Neuronal stem cell (in vitro differentiated cells): ENCODE measurements around the gene HOXA5.
A peak's percentile ranks its signal among the peaks of the same experiment; 100 is the strongest.

Experiments used
- DNase-seq: peaks from one replicate; pipeline ENCODE4 v3.0.0-alpha.2; 2013; ENCODE audit warnings: low spot score
- H2AFZ ChIP-seq: one replicate; pipeline ENCODE4 v1.6.1; 2013; ENCODE audit warnings: mild to moderate bottlenecking, low read length, inconsistent platforms
- H2AK5ac ChIP-seq: 2 replicates; pipeline ENCODE4 v1.6.1; 2013; ENCODE audit warnings: low read depth, mild to moderate bottlenecking, inconsistent platforms, low read length, moderate library complexity, mixed read lengths
- H2BK120ac ChIP-seq: 2 replicates; pipeline ENCODE4 v1.6.1; 2013; ENCODE audit warnings: low read depth, mild to moderate bottlenecking, inconsistent platforms, low read length, moderate library complexity, mixed read lengths
- H2BK12ac ChIP-seq: one replicate; pipeline ENCODE4 v1.6.1; 2013; ENCODE audit warnings: low read length, inconsistent platforms
- H2BK15ac ChIP-seq: 2 replicates; pipeline ENCODE4 v1.6.1; 2013; ENCODE audit warnings: mild to moderate bottlenecking, low read length, inconsistent platforms, mixed read lengths
- H2BK5ac ChIP-seq: one replicate; pipeline ENCODE4 v1.6.1; 2013; ENCODE audit warnings: inconsistent platforms, mild to moderate bottlenecking, low read length, moderate library complexity
- H3K14ac ChIP-seq: one replicate; pipeline ENCODE4 v1.6.1; 2013; ENCODE audit warnings: low read length, inconsistent platforms
- H3K18ac ChIP-seq: 2 replicates; pipeline ENCODE4 v1.6.1; 2013; ENCODE audit warnings: low read length, inconsistent platforms
- H3K23ac ChIP-seq: 2 replicates; pipeline ENCODE4 v1.6.1; 2013; ENCODE audit warnings: low read depth, mild to moderate bottlenecking, mixed read lengths, low read length, inconsistent platforms; ENCODE audit not compliant: poor library complexity
- H3K27ac ChIP-seq: replicated peaks from 3 replicates; pipeline ENCODE4 v1.5.1; 2013; ENCODE audit warnings: low read length, inconsistent platforms
- H3K27me3 ChIP-seq, 3 experiments: 2 replicates each; pipeline ENCODE4 v1.6.1; 2013; ENCODE audit warnings: low read length in 3 of 3, mild to moderate bottlenecking in 2 of 3, inconsistent platforms in 1 of 3, low read depth in 1 of 3, mixed read lengths in 1 of 3, moderate library complexity in 1 of 3; ENCODE audit not compliant: control insufficient read depth in 3 of 3, insufficient read depth in 3 of 3
- H3K36me3 ChIP-seq, 2 donors: replicated peaks in 1 of 2; 2 replicates each; pipeline ENCODE4 v1.6.1; 2013; ENCODE audit warnings: low read length in 2 of 2; ENCODE audit not compliant: control insufficient read depth in 2 of 2, insufficient read depth in 2 of 2
- H3K4ac ChIP-seq: 2 replicates; pipeline ENCODE4 v1.6.1; 2013; ENCODE audit warnings: inconsistent platforms, mild to moderate bottlenecking, low read length, moderate library complexity
- H3K4me1 ChIP-seq, 2 donors: 1 replicate in 1 of 2; 2 replicates in 1 of 2; pipeline ENCODE4 v1.6.1; 2013; ENCODE audit warnings: low read length in 2 of 2, low read depth in 1 of 2; ENCODE audit not compliant: control insufficient read depth in 2 of 2, insufficient read depth in 1 of 2
- H3K4me2 ChIP-seq: one replicate; pipeline ENCODE4 v1.6.1; 2013; ENCODE audit warnings: mild to moderate bottlenecking, low read length, inconsistent platforms; ENCODE audit not compliant: insufficient read depth, poor library complexity, severe bottlenecking
- H3K4me3 ChIP-seq, 2 donors: 2 replicates each; pipeline ENCODE4 v1.5.1; 2013; ENCODE audit warnings: low read length in 2 of 2, mild to moderate bottlenecking in 2 of 2, inconsistent platforms in 1 of 2, moderate library complexity in 1 of 2
- H3K79me1 ChIP-seq: one replicate; pipeline ENCODE4 v1.6.1; 2013; ENCODE audit warnings: low read depth, mild to moderate bottlenecking, inconsistent platforms, low read length, moderate library complexity
- H3K9ac ChIP-seq: one replicate; pipeline ENCODE4 v1.6.1; 2013; ENCODE audit warnings: mild to moderate bottlenecking, low read depth, low read length, inconsistent platforms; ENCODE audit not compliant: poor library complexity
- H3K9me3 ChIP-seq, 2 donors: replicated peaks in 1 of 2; 2 replicates each; pipeline versions ENCODE3 to v1.6.1; 2013; ENCODE audit warnings: low read length in 2 of 2, mild to moderate bottlenecking in 2 of 2, inconsistent platforms in 1 of 2, low read depth in 1 of 2, mixed read lengths in 1 of 2, moderate library complexity in 1 of 2; ENCODE audit not compliant: control insufficient read depth in 2 of 2, insufficient read depth in 1 of 2
- H4K8ac ChIP-seq: one replicate; pipeline ENCODE4 v1.6.1; 2013; ENCODE audit warnings: low read depth, mild to moderate bottlenecking, inconsistent platforms, low read length, moderate library complexity
- H4K91ac ChIP-seq: one replicate; pipeline ENCODE4 v1.6.1; 2013; ENCODE audit warnings: low read length, low read depth, mild to moderate bottlenecking, inconsistent platforms; ENCODE audit not compliant: poor library complexity
- WGBS, 2 donors: extraction: QIAGEN DNeasy Blood & Tissue Kit; methylation state at CpG; one replicate each; pipeline ENCODE4 v1.1.7; 2013; ENCODE audit warnings: missing lambda C conversion rate in 2 of 2, mixed read lengths in 1 of 2; ENCODE audit not compliant: insufficient read length in 2 of 2, insufficient replicate concordance in 1 of 2; ENCODE audit errors: extremely low coverage in 2 of 2; 5-methylcytosine and 5-hydroxymethylcytosine counted together

Gene HOXA5

DNA sequence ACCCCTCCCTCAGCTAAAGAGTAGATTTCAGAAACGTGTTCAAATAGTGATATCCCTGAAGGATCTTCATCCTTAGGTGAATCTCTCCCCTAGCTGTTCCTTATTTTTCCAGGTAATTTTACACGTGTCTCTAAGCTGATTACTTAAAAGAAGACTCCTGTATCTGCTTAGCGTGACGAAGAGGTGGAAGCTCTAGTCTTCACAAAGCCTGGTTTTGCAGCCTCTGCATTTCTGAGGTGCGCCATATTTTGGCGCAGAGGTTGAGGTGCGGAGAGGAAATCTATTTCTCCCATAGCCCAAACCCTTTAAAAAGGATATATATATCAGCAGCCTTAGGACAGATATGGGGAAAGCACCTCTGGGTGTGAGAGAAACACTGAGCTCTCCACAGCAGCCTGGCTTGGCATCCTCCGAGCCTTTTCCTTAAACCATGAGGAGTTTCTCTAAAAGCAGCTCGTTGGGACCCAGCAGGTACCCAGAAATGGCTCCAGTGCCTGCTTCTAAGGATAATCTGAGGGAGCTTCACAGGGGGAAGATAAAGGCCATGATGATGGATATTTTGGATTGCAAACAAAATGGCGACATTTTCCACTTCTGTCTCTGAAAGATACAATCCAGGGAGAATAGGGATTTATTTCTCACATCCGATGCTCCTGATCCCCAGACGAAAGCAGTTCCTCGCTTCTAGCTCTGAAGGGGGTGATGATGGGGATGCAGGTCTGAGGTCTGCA lies 38.0 kb downstream of the HOXA5 start:
- peaks cover 79 to 99% (median 97%) of the 10 kb centered on the region in 3 experiments for H3K27me3 ChIP-seq
- WGBS, 2 donors = no CpG with 5 or more reads among the region's 13 CpGs
- DNase-seq = no peak

DNA sequence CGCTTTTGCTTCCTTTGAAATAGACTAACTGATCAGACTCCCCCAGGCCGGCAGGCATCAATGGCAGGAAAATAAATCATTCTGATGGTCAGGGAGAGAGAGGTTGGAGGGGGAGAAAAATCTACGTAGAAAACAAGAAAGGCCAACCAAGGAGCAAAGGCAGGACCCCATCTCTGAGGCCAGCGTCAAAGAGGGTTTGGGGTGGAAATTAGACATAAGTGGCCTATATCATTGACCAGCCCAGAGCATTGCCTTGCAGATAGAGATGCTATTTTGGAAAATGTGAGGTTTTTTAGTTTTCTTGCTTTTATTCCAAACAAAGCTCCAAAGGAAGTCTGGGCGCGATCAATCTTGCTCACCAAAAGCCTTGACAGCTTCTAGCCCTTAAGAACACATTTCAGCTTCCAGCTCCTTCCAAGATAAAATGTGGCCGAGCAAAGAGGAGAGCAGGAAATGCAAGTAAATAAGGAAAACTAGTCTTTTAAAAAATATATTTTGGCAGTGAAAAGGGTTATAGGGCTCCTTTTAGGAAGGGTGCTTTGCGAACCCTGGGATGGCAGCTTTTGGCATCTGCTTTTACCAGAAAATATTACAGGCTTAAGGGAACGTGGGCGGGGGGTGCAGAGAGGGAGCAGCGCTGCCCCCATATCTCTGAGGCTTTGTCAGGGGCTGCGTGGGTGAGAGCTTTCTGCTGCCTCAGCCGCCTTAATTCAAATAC lies 39.0 kb downstream of the HOXA5 start:
- Histone ChIP-seq H3K4ac (no peak overlapping the region), H3K14ac (no peak overlapping the region), H3K9me3 (peaks cover 0 to 2% of the 10 kb centered on the region in 2 donors), H4K91ac (no peak overlapping the region), H2AFZ (no peak overlapping the region), H3K79me1 (no peaks in the 10 kb centered on the region), H3K27ac (no peak overlapping the region), H3K27me3 (peaks cover 69 to 100% (median 91%) of the 10 kb centered on the region in 3 experiments), H3K4me1 (peaks cover 0 to 1% of the 10 kb centered on the region in 2 donors), H4K8ac (no peak overlapping the region), H2BK120ac (no peak overlapping the region), H2BK12ac (no peak overlapping the region), H3K9ac (no peak overlapping the region), H3K4me3 (no peak overlapping the region), H2BK15ac (no peak overlapping the region), H3K4me2 (no peak overlapping the region), H2AK5ac (no peak overlapping the region), H3K18ac (no peak overlapping the region), H3K36me3 (no peaks in the 10 kb centered on the region), H2BK5ac (no peak overlapping the region), H3K23ac (no peak overlapping the region)
- no CpG with 5 or more reads among the region's 13 CpGs for WGBS, 2 donors
- DNase-seq = no peak

More for the DNA sequence above, 38.0 kb downstream of the HOXA5 start:
- Histone ChIP-seq H3K14ac (no peak overlapping the region), H3K9me3 (peaks cover 2% of the 10 kb centered on the region in 2 donors), H2BK120ac (no peak overlapping the region), H2AK5ac (no peak overlapping the region), H3K79me1 (no peaks in the 10 kb centered on the region), H3K36me3 (no peaks in the 10 kb centered on the region), H2BK5ac (no peak overlapping the region), H3K27ac (no peak overlapping the region), H4K8ac (no peak overlapping the region), H3K23ac (no peak overlapping the region), H2BK15ac (no peak overlapping the region), H3K18ac (no peak overlapping the region), H3K9ac (no peak overlapping the region), H4K91ac (no peak overlapping the region), H2BK12ac (no peak overlapping the region), H2AFZ (no peak overlapping the region), H3K4me2 (no peak overlapping the region), H3K4me3 (no peak overlapping the region), H3K4me1 (peaks cover 0 to 1% of the 10 kb centered on the region in 2 donors), H3K4ac (no peak overlapping the region)

DNA sequence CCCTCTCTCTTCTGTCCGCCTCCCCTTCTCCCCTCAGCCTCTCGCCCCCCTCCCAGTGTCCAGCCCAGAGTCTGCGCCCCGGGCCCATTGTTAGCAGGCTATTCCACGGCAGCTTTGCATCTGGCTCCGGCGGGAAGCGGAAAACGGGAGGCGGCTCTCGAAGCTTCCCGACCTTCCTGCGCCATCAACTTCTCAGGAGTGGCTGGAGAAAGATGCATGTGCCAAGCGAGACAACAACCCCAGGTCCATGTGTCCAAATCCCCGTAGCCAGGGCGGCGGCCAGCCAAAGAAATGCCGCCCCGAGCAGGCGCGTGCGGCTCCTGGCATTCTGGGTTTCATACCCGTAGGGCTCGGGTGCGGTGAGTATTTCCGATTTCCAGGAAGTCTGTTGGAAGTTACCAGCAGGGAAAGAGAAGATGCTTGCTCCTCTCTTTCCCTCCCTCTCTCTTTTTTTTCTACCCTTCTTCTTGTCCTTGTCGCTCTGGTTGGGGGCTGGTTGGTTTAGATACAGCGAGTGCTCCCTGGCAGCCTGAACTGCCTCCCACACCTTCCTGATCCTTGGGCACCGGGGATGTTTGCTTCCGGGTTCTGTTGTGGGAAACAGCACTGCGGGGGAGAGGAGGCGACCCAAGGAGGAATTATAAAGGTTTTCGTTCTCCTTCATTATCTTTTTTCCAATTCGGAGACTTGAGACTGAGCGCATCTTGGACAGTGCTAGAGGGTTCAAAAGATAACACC lies 39.8 kb downstream of the HOXA5 start:
- no peak overlapping the region for H3K4me3 ChIP-seq
- H3K27me3 ChIP-seq = peaks cover 69 to 100% (median 90%) of the 10 kb centered on the region in 3 experiments

More for the DNA sequence above, 39.8 kb downstream of the HOXA5 start:
- Histone ChIP-seq H3K23ac (peak overlapping the region; percentile 28), H3K9me3 (peaks cover 0 to 2% of the 10 kb centered on the region in 2 donors), H4K8ac (no peak overlapping the region), H4K91ac (no peak overlapping the region), H3K14ac (no peak overlapping the region), H2AFZ (peak overlapping the region; percentile 22), H3K18ac (peak overlapping the region; percentile 8), H3K79me1 (no peaks in the 10 kb centered on the region), H2BK12ac (no peak overlapping the region), H3K27ac (no peak overlapping the region), H3K4ac (no peak overlapping the region), H2BK120ac (no peak overlapping the region), H3K4me1 (peaks cover 0 to 1% of the 10 kb centered on the region in 2 donors), H2BK5ac (no peak overlapping the region), H3K9ac (no peak overlapping the region), H2AK5ac (no peak overlapping the region), H2BK15ac (no peak overlapping the region), H3K36me3 (no peaks in the 10 kb centered on the region), H3K4me2 (no peak overlapping the region)
- WGBS, 2 donors = no CpG with 5 or more reads among the region's 35 CpGs
- no peak for DNase-seq
